Fibroblast of peridontal ligament (primary cell): Measurements from ENCODE around the gene RAC3.

Source experiments
- DNase-seq: peaks from one replicate; pipeline ENCODE4 v3.0.0-alpha.2; 2010; ENCODE audit errors: extremely low read depth

RAC3 gene

DNA sequence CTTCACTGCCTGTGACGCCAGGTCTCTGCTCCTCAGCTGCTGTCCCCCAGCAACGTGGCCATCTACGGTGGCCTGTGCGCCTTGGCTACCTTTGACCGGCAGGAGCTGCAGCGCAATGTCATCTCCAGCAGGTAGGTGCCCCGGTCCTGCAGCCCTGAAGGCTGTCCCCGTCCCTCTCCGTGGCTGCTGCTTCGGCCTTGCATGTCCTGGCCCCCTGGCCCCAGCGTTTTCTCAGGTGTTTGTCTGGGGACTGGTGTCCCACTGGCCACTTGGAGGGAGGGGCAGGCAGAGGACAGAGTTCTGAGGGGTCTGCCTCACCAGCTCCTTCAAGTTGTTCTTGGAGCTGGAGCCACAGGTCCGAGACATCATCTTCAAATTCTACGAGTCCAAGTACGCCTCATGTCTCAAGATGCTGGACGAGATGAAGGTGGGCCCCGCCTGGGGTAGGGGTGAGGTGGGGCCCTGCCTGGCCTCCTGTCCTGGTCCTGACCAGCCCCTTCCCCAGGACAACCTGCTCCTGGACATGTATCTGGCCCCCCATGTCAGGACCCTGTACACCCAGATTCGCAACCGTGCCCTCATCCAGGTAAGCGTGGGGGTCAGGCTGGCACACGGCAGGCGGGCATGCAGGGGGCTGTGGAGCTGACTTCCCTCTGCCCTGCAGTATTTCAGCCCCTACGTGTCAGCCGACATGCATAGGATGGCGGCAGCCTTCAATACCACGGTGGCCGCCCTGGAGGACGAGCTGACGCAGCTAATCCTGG lies 24.7 kb downstream of the RAC3 start:
- no peak for DNase-seq

DNA sequence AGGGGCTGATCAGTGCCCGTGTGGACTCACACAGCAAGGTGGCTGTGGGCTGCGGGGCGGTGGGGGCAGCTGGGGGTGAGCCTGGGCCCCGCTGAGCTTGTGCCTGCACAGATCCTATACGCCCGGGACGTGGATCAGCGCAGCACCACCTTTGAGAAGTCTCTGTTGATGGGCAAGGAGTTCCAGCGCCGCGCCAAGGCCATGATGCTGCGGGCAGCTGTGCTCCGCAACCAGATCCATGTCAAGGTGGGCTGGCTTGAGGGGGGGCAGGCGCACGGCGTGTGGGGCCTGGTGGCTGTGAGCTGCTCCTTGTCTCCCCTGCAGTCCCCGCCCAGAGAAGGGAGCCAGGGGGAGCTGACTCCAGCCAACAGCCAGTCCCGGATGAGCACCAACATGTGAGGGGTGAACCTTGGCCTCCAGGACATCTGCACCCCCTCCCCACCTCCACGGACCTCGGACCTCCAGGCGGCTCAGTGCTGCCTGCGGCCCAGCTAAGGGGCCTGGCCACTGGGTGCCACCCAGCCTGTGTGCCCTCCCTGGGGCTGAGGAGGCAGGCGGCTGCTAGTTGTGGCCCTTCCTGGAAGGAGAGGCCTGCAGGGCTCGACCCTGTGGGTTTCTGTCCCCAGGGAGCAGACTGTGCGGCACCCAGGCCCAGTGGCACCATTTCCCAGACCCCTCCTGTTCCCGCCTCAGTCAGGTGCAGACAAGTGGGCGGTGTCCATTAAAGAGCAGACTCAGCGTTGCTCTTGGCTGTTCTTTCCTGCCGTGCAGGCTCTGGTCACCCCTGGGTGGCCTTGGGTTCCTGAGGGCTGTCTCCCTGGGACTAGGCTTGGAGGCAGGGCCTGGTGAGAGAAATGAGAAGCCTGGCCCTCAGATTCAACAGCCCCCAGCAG lies 25.5 kb downstream of the RAC3 start:
- no peak for DNase-seq

DNA sequence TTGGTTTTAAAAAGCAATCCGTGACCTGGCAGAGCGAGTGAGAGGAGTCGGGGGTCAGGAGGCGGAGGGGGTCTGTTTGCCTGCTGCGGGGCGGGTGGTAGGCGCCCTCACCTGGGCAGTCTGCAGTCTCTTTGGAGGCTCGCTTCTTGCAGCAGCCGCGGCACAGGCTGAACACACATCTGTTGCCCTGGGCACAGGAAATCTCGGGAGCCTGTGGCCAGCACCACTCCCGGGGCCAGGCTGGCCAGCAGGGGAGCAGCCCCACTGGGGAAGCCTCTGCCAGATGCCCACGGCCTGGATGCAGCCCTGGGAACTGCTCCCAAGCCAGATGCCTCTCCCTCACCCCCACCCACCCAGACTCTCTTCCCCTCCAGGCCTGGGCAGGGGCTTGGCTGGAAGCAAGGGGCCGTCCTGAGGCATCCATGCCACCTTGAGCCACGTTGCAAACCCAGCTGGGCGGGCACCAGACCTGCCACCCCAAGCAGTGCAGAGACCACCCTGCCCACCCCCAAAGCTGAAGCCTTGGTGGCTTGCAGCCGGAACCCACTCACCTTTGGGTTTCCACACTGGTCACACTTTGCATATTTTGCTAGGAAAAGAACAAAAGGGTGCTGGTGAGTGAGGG lies 26.9 kb downstream of the RAC3 start:
- DNase-seq: no peak

DNA sequence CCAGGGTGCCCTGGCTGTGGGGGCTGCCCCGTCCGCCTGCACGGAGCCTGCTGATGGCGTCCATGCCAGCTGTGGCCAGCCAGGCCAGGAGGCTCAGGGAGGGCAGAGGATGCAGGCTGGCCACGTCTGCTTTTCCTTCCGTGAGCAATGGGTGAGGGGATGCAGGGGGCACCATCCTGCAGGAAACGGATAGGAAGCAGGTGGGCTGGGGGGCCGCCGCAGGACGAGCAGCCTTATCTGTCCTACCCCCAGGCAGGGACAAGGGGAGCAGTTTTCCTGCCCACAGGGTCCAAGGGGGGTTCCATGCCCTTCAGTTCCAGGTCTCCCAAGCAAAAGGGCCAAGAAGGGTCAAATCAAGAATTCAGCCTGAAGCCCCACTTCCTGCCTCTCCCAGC lies 27.4 kb downstream of the RAC3 start:
- DNase-seq: no peak

DNA sequence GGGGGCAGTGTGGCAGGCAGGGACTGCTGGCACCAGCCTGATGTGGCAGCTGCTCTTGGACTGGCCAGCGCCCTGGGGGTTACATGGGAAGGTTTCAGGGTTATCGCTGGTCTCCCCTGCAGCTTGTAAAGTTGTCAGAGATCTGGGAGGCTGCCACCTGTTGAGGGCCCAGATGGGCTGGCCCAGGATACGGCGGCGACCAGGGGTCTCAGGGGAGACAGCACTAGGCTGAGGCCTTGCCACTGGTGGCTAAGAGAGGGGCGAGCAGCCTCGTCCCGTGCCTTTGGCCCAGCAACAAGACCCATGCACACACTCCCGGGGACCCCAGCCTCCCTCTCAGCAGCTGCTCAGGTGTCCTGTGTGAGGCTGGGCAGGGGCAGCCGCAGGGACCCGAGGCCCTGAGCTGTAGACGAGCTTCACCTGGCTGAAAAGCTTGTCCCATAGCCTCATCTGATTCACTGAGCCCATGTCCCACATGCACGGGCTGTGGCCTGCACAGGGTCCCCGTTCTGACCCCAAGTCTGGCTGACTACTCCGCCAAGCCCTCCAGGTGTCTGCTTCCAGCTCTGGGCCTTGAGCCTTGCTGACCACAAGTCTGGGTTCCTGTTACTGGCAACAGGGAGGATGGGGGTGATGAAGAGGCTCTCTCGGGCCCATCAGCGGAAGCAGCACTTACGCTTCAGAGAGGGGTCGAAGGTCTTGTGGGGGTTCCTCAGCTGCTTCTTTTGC lies 28.0 kb downstream of the RAC3 start:
- no peak for DNase-seq

DNA sequence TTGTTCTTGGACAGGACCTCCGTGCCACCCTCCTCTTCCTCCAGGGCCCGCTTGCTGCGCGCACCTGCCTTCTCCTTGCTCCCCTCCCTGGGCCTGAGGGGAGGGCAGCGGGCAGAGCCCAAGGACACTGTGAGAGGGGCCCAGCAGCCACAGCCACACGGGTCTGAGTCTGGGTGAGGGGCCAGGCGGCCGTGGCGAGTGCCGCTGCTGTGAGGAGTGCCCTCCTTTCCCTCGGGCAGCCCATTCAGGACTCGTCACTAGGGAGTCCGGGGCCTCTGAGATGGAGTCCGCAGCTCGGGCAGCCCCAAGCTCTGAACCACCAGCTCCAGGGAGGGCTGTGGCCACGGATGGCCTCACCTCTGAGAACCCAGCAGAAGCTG lies 28.5 kb downstream of the RAC3 start:
- DNase-seq: no peak

DNA sequence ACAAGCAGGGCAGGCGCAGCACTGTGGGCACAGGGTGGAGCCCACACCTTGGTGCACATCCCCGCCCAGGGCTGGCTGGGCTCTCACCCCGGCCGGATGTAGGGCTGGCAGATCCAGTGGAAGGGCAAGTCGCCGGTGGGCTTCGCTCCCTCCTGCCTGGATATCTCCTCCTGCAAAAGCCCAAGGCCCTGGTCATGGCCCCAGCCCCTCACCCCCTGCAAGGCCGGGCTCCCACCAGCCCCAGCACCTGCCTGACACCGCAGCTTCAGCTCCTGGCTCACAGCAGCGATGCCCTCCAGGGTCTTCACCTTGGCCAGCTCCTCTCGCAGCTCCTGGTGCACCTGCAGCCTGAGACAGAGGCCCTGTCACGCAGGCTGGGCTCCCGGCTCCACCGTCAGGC lies 29.1 kb downstream of the RAC3 start:
- no peak for DNase-seq

DNA sequence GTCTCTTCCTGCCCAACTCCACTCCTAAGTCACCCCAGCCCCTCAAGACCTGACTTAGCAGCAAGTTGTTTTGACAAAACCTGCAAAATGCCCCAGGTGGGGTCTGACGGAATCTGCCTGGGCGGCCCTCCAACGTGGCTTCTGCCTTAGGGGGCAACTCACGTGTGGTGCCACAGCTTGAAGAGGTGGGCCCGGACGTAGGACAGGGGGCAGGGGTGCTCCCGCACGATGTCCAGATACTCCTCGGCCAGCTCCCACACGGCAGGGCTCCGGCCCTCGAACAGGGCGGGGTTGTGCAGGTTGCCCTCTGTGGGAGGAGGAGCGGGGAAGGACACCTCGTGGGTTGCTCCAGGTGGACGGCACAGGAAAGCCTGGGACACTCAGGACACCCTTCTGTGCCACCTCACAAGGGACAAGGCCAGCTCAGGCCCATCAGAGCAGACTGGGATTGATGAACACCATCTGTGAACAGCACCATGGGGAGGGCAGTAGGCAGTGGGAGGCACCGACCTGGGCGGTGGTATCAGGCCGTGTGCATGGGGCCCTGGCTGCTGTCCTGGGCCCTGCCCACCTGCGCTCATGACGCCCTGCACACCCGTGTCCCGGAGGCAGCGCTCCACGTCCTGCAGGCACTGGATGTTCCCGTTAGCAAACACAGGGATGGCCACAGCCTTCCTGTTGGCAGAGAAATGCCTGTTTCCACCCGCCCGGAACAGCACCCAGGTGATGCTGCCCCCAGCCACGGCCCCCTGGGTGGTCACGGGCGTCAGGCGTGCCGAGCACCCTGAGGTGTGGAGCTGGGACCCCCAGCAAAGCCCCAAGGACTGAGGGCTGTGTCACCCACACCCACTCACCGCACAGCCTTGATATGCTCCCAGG lies 29.8 kb downstream of the RAC3 start:
- DNase-seq: no peak

DNA sequence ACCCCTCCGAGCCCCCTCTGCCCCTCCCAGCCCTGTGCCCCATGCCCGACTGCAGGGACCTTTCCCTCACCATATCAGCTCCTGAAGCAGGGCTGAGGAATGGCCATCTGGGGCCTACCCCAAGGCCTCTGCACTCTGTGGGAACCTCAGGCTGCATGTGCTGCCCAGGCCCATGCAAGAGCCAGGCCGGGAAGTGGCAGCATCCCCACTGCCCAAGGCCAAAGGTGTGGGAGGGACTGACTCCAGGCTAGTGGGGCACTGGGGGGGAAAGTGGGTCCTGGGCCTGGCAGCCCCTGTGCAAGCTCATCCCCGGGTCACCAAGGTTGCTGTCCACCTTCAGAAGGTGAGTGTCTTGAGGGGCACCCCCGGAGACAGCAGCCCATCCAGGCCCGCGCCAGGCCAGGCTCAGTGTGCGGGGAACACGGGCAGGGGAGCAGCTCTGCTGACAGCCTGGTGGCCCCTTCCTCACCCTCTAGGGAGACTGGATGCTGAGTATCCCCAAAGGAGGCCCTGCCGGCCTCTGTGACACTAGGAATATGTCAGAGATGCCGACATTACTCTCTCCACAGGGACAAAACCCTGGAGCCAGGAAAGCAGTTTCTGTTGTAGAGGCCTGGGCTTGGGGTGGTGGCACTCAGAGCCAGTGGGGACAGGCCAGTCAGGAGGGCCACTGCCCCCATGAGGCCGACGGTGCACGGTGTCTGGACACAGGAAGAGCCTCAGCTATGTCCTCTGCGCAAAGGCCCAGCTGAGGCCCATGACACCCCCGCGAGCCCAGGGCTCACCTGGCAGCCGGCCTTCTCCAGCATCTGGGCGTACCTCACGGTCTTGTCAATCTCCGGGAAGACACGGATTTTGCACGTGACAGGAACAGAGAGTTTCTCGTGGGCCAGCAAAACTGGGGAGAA lies 30.9 kb downstream of the RAC3 start:
- DNase-seq: no peak

DNA sequence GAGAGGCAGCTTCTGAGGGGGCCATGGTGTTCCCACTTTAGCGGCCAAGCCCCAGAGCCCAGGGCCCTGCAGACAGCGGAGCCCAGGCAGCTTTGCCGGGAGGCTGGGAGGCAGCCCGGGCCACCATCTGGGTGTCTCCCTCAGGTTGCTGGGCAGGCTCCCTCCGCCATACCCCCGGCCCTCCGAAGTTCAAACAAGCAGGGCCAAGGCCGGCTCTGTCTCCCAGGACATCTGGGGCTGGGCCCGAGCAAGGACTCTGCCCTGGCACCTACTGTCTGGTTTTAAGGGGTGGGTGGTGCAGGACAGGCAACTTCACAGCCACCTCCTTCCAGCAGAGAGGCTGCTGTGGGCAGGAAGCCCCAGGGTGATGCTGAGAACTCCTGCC lies 31.5 kb downstream of the RAC3 start:
- no peak for DNase-seq

DNA sequence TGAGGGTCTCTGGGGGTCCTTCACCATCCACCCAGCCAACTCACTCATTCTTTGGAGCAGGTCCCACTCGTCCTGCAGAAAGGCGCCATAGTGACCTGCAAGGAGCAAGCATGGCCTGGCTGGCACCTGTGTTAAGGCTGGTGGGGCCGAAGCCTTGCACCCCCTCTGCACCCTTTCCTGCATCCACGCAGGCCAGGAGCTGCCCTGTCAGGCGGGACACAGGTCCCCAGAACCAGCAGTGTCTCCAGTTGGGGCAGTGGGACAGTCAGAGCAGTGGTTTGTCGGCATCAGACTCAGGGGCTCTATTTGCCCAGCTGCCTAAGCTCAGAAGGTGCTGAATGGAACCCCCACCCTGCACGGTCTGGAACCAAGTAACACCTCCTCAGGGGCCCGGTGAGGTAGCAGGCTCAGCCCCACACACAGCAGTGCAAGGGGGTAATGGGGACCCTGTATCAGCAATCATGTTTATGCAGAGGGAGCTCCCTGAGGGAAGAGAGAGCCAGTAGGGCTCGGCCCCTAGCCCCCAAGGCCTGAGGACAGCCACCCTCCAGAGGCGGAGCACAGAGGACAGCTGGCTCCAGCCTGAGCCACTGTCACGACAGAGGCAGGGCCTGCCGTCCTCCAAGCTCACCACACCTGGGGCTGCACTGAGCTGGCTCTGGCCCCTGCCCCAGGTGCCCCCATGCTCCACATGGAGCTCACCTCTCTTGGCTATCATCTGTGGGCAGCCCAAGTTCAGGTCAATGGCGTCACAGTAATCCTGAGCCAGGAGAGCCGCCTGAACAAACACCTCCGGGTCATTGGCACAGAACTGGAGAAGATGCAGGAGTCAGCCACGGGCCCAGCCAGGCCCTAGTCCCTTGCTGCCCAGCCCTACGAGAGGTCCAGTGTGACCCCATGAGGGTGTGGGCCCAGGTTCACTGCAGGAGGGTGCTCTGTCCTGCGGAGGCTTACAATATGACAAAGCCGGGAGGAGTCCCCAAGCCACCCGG lies 32.2 kb downstream of the RAC3 start:
- no peak for DNase-seq

DNA sequence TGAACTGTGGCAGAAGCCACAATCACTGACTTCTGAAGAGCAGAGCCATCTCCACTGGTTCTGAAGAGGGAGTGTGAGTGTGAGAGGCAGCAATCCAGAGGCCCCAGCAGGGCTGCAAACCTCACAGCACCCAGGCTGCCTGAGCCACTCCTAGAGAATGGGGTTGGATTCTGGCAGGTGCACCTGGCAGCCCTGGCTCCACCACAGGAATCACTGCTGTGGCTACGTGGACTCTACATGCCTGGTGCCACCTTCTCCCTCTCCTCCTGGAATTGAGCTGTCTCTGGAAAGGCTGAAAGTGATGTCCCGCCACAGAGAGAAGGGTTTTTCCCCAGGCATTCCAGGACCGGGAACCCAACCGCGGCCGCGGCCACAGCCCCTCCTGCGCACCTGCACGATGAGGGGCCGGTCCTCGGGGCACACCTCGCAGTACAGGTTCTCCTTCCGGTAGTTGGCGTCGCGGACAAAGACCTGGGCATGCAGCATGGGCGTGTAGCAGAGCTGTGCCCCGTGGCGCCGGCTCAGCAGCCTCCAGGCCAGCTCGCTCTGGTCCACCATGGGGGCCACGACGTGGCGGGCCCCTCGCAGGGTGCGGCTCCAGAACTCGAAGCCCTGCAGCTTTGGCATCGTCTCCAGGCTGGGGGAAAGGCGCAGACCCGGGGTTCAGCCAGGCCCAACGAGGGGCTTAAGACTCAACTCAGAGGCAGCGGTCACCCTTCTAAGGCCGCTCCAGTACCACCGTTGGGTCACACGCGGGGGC lies 33.1 kb downstream of the RAC3 start:
- DNase-seq: no peak

DNA sequence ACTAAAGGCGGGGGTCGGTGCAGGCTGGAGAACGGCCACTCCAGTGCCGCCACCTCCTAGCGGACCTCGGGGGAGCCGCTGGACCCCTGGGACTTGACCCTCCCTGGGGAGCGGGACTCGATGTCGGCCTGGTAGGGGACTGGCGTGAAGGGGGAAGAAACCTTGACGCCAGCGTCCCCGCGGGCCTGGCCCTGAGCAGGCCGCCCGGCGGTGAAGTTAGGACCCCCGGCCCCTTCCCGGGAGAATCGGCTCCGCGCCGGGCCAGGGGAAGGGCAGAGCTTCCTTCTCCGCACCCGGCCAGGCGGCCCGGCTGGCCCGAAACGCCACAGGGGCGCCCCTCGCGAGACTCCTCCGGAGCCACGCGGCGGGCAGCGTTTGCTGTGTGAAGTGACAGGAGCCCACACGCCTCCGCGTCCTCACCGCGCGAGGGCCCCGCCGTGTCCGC lies 33.7 kb downstream of the RAC3 start:
- no peak for DNase-seq

DNA sequence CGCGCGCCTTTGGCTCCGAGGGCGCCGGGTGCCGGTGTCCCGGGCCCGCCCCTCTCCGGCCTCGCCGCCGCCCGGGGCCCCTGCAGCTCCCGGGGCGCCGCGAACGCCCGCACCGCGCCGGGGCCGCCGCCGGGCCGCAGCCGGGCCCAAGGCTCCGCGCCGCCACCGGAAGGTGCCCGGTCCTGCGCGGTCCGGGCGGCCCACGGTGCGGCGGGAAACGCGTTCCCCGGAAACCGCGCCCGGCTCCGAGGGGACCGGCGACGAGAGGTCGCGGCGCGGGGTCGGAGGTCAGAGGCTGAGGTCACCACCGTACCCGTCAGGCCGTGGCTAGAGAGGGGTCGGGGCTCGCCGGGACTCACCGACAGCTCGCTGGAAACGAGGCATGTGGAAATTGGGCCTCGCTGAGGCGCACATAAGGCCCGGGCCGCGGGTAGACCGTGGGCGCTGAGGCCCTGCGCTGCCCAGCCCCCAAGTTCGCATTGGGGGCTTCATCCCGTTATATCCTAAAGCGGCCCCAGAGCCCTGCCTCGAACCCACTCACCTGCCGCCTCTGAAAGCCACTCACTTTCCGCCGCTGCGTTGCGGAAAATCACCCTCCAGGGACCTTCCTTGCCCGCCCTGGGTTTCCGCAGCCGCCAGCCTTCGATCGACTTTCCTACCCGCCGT lies 34.3 kb downstream of the RAC3 start, which contains the start of gene DUS1L:
TSS of gene DUS1L (minus strand) at position 167 of the 666 bp plus-strand sequence. CDS start 745 bp downstream, outside the sequence.
- peak; percentile 40 for DNase-seq

DNA sequence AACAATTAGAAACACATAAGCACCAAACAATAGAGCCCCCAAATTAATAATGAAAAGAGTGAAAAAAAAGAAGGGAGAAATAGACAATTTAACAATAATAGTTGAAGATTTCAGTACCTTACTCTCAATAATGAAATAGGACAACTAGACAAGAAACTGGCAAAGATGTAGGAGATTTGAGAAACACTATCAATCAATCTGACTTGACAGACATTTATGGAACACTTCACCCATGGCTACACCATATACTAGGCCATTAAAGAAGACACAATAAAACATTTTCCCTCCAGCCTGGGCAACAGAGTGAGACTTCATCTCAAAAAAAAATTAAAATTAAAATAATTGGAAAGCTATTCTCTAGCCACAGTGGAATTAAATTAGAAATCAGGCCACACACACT lies 39.1 kb downstream of the RAC3 start:
- DNase-seq: no peak

DNA sequence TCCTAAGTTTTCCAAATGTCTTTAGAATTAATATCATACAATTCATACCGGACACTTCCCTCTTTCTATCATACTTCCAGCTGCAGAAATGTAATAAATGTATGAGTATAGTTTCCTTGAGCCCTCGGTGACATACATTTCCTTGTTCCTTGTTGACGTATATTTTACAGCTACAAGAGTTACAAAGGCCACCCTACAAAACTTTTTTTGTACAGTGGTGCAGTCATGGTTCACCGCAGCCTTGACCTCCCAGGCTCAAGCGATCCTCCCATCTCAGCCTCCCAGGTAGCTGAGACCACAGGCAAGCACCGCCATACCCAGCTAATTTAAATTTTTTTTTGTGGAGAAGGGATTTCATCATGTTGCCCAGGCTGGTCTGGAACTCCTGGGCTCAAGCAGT lies 41.3 kb downstream of the RAC3 start:
- DNase-seq: no peak

DNA sequence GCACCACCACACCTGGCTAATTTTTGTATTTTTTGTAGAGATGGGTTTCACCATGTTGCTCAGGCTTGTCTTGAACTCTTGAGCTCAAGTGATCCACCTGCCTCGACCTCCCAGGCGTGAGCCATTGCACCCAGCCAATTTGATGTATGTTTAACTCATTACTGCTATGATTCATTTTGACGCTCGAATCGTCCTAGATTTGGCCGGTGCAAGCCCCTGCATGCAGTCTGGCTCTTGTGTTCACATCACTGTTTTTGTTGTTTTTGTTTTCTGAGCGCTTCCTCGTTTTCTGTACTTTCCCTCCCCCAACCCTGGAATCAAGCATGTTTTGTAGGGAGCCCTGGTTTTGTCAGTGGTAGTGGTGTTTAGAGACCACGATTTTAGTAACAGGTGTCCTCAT lies 42.0 kb downstream of the RAC3 start:
- no peak for DNase-seq
